HepG2 (cell line): ENCODE data around the gene EFL1. TPM values are rescaled to one million over a fixed set of nuclear protein-coding genes. Genes with fewer than 3 reads are reported as not detected.
A peak's percentile ranks its signal among the peaks of the same experiment; 100 is the strongest.
"Not testable (repeated sequence)": the region's sequence is repeated elsewhere in the genome, so short reads cannot be mapped to it uniquely, and the experiment has no call there.

Experiments used
- ATAC-seq: fragments of 200-7000 bp; cut with Tn5 transposase; 3 replicates; pipeline ENCODE4 v1.9.1; 2020; ENCODE audit warnings: mild to moderate bottlenecking, moderate library complexity
- BruUV-seq: library from RNA; stranded (reverse); fragments of 400-500 nt; replicated peaks from 2 replicates; lab custom pipeline; 2021; lab: Mats Ljungman, UMichigan
- CTCF ChIA-PET: fragments of 300-600 bp; formaldehyde crosslinking; extraction: SDS; loops from one replicate; lab custom pipeline; 2021; ENCODE audit warnings: low total read pairs, inconsistent platforms, low intra/inter-chr PET ratio; lab: Yijun Ruan, JAX
- POLR2A ChIA-PET: fragments of 350-600 bp; sonication (Branson Sonifier 250); formaldehyde crosslinking; loops from one replicate; lab custom pipeline; 2020; ENCODE audit warnings: antibody characterized with exemption, inconsistent platforms; lab: Yijun Ruan, JAX
- DNase-seq: peaks from one replicate; pipeline ENCODE4 v3.0.0-alpha.2; 2015; ENCODE audit warnings: low spot score
- FAIRE-seq: peaks from 3 replicates; lab custom pipeline; 2011; peaks lifted over from hg19 to GRCh38; lab: Jason Lieb, UNC
- H2AFZ ChIP-seq: one replicate; pipeline ENCODE4 v1.6.1; 2011; ENCODE audit warnings: low read length, inconsistent platforms
- H3K27ac ChIP-seq: fragments of 300-600 bp; 3 replicates; pipeline ENCODE4 v1.8.0; 2011; ENCODE audit warnings: mixed run types, mild to moderate bottlenecking, mixed read lengths, low read length, inconsistent platforms; ENCODE audit not compliant: insufficient read depth; ENCODE audit errors: extremely low read length
- H3K27me3 ChIP-seq, 2 experiments: fragments of 200-600 bp in 1 of 2; 2 replicates in 1 of 2; 3 replicates in 1 of 2; pipeline versions ENCODE4 v1.6.0 to v1.8.0; 2011; ENCODE audit warnings: low read length in 2 of 2, mild to moderate bottlenecking in 2 of 2, moderate library complexity in 2 of 2, inconsistent platforms in 1 of 2; ENCODE audit not compliant: insufficient read depth in 2 of 2, control insufficient read depth in 1 of 2
- H3K36me3 ChIP-seq, 2 experiments: fragments of 200-600 bp in 1 of 2; replicated peaks in 1 of 2; 2 replicates in 1 of 2; 3 replicates in 1 of 2; pipeline versions ENCODE4 v1.5.1 to v1.8.0; 2011; ENCODE audit warnings: low read length in 2 of 2, inconsistent platforms in 1 of 2; ENCODE audit not compliant: insufficient read depth in 2 of 2, control insufficient read depth in 1 of 2
- H3K4me1 ChIP-seq: 2 replicates; pipeline ENCODE4 v1.5.1; 2012; ENCODE audit warnings: low read length, inconsistent platforms; ENCODE audit not compliant: insufficient read depth
- H3K4me2 ChIP-seq: 2 replicates; pipeline ENCODE4 v1.6.0; 2011; ENCODE audit warnings: low read depth, low read length, inconsistent platforms
- H3K4me3 ChIP-seq, 3 experiments: fragments of 200-600 bp in 1 of 3; sonication (generic), shearing (Covaris generic) in 1 of 3; replicated peaks in 1 of 3; 2 replicates each; pipeline ENCODE4 v1.5.1; 2011 to 2016; ENCODE audit warnings: low read length in 3 of 3, inconsistent platforms in 2 of 3, low read depth in 2 of 3, mild to moderate bottlenecking in 2 of 3, control low read depth in 1 of 3, mixed read lengths in 1 of 3; ENCODE audit not compliant: insufficient read depth in 1 of 3
- H3K79me2 ChIP-seq: one replicate; pipeline ENCODE4 v1.6.1; 2011; ENCODE audit warnings: low read length, inconsistent platforms; ENCODE audit not compliant: insufficient read depth
- H3K9ac ChIP-seq: 2 replicates; pipeline ENCODE4 v1.6.0; 2011; ENCODE audit warnings: mild to moderate bottlenecking, low read depth, low read length, inconsistent platforms; ENCODE audit not compliant: insufficient read depth
- H3K9me3 ChIP-seq: 2 replicates; pipeline ENCODE4 v1.5.1; 2012; ENCODE audit warnings: mild to moderate bottlenecking, low read length
- H4K20me1 ChIP-seq: 2 replicates; pipeline ENCODE4 v1.6.0; 2011; ENCODE audit warnings: inconsistent platforms, mild to moderate bottlenecking, low read length, moderate library complexity; ENCODE audit not compliant: insufficient read depth
- MAFK ChIP-seq, 2 experiments: IDR thresholded peaks in 1 of 2; conservative IDR thresholded peaks in 1 of 2; 2 replicates each; pipeline ENCODE4 v1.6.1; 2011; ENCODE audit warnings: improper control_type of control experiment in 2 of 2, low read length in 2 of 2
- whole genome bisulfite sequencing: methylation state at CpG from one replicate; pipeline ENCODE4 v1.1.6; 2017; ENCODE audit warnings: low lambda C conversion rate; 5-methylcytosine and 5-hydroxymethylcytosine counted together
- in situ Hi-C: cut with HindIII; loops from 2 replicates; pipeline ENCODE4 v1.10.0; 2017; ENCODE audit warnings: low pct_unique_long_range_greater_than_20kb; ENCODE audit not compliant: extremely low pct_ligation_motif_present
- intact Hi-C: fragments of 100-400 bp; cut with micrococcal nuclease; formaldehyde crosslinking; loops from one replicate; pipeline ENCODE4 v1.10.0; 2022; ENCODE audit not compliant: unreplicated experiment
- polyA plus RNA-seq, 8 experiments: library from polyadenylated mRNA; depleted of rRNA in 3 of 8; stranded (reverse) in 7 of 8; unstranded in 1 of 8; fragments of >200 nt; fragmentation: Illumina TruSeq in 4 of 8; extraction: Trizol in 4 of 8; gene quantifications; 2 replicates each; pipeline versions ENCODE4 v1.2.1 to v1.2.3, GENCODE V29; 2011 to 2016; ENCODE audit warnings: low read depth in 4 of 8, missing spikeins in 1 of 8, mixed read lengths in 1 of 8; ENCODE audit not compliant: insufficient read depth in 1 of 8
- total RNA-seq, 5 experiments: library from RNA; depleted of rRNA; stranded (reverse); fragments of >200 nt; fragmentation: Illumina TruSeq; extraction: Trizol; gene quantifications; 2 replicates each; pipeline ENCODE4 v1.2.3, GENCODE V29; 2016; ENCODE audit warnings: low read depth in 1 of 5

Gene EFL1
- total and polyA plus RNA-seq, 2 of the 13 experiments (the other 11 are each of a cell fraction or from before 2014, with no cell fraction given): 6.4 to 12.0 TPM

DNA sequence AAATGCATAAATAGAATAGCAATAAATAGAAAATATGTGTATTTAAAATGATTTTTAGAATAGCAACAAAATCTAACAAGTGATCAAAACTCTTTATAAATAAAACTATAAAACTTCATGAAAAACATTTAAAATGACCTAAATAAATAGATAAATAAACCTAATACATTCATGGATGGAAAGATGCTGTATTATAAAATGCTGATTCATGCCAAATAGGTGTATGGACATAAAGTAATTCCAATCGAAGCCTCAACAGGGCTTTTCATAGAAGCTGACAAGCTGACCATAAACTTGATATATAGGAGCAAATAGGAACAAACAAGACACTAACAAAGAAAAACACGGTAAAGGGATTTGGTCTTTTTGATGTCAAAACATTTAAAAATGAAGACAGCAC lies 46.4 kb downstream of the EFL1 start:
- H2AFZ ChIP-seq, H3K27me3 ChIP-seq, CTCF ChIA-PET, FAIRE-seq, H3K79me2 ChIP-seq, H3K4me2 ChIP-seq, H3K9me3 ChIP-seq, POLR2A ChIA-PET, H3K27ac ChIP-seq, DNase-seq, H3K4me3 ChIP-seq, intact Hi-C loops, H3K9ac ChIP-seq, H3K36me3 ChIP-seq, ATAC-seq, in situ Hi-C loops, H3K4me1 ChIP-seq, H4K20me1 ChIP-seq, BruUV-seq: not testable (repeated sequence)
- peak in 1 of 2 experiments; percentile 31; a peak in 1 of 4 replicates for TF ChIP-seq MAFK (conservative IDR thresholded peaks at IDR 0.05 in 1 of 2, IDR thresholded peaks at IDR 0.05 in 1 of 2; ENCODE audit: low read length in 2 of 2)
- 94% methylated on average over 2 of the region's 2 CpGs for WGBS

DNA sequence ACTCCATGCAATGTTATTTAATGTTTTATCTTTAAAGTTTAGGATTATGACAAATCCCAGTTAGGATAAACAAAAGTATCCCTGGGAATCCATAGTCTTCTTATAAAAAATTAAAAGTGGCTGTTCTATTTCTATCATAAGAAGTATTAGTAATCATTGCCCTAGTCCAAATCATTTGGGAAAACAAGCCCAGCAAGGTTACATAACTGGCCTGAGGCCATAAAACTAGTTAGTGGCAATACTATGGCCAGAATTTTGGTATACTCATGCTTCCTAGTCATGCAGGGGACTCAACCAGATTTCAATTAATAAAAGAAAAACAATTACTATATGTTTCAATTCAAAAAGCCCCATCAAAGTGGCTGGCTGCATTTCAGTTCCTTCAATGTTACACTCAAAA lies 50.3 kb downstream of the EFL1 start:
- FAIRE-seq, intact Hi-C loops, POLR2A ChIA-PET, H4K20me1 ChIP-seq, H3K4me2 ChIP-seq, CTCF ChIA-PET, H3K27me3 ChIP-seq, H3K4me1 ChIP-seq, H3K79me2 ChIP-seq, BruUV-seq, DNase-seq, H3K36me3 ChIP-seq, H2AFZ ChIP-seq, H3K4me3 ChIP-seq, H3K9ac ChIP-seq, H3K9me3 ChIP-seq, in situ Hi-C loops, H3K27ac ChIP-seq, ATAC-seq: not testable (repeated sequence)
